T-helper 22 cell (primary cell): Measurements from ENCODE around the gene FGF11.
"Not testable (repeated sequence)": the region's sequence is repeated elsewhere in the genome, so short reads cannot be mapped to it uniquely, and the experiment has no call there.

Experiments used
- DNase-seq: peaks from one replicate; pipeline ENCODE4 v3.0.0-alpha.2; 2020; ENCODE audit warnings: low read depth

Gene FGF11

DNA sequence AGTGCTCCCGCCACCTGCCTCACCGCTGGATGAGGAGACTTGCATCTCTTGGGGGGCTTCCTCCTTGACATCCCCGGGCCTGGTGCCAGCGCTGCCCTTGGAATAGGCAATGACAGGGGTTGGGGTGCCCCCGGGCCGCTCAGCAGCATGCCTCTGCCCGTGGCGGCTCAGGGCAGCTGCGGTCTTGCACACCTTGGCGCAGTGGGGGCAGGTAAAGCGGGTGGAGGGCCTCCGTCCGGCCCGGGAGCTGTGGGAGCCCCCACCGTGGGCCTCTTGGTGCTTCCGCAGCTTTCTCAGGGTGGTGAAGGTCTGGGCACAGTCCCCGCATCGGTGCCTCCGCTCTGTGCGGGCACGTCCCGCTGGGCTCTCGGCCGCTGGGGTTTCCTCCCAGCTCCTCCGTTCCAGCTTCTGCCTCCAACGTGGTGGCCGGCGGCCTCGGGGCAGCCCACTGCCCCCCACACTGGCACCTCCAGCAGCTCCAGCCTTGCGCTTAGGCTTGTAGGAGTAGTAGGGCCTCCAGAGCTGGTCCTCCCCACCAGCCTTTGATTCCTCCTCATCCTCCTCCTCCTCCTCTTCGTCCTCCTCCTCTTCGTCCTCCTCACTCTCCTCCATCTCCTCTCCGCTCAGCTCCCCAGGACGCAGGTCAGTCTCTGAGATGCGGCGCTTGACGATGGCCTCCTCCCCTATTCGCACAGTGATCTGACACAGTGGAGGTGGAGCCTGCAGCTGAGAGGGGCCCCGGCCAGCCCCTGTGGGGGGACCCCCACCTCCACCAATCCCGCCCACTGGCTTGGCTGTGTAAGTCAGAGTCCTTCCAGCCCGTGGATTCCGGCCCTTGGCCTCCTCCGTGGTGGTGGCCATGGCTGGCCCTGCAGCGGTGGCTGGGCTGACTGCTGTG, 23.4 kb downstream of the FGF11 start:
- no peak for DNase-seq

DNA sequence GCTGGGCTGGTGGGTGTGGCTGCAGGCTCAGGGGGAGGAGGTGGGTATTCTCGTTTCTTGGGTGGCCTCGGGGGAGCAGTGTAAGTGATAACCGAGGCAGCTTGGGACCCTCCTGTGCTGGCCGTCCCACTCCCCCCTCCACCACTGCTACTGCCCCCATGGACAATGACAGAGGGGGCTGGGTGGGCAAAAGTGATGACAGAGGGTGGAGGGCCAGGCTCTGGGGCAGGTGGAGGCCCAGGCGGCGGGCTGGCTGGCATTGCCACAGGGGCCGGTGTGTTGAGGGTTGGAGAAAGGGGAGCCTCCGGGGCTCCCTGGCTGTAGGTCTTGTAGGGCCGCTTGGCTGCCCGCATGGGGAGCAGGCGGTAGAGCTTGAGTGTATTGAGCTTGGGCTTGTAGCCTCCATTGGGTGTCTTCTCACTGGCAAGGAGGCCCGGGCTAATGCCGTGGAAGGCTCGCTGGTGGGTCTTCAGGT, 24.1 kb downstream of the FGF11 start:
- no peak for DNase-seq

- no peak for DNase-seq
Measured at GRCh38 chr17:7464081-7464480, 24.8 kb downstream of the FGF11 start.

DNA sequence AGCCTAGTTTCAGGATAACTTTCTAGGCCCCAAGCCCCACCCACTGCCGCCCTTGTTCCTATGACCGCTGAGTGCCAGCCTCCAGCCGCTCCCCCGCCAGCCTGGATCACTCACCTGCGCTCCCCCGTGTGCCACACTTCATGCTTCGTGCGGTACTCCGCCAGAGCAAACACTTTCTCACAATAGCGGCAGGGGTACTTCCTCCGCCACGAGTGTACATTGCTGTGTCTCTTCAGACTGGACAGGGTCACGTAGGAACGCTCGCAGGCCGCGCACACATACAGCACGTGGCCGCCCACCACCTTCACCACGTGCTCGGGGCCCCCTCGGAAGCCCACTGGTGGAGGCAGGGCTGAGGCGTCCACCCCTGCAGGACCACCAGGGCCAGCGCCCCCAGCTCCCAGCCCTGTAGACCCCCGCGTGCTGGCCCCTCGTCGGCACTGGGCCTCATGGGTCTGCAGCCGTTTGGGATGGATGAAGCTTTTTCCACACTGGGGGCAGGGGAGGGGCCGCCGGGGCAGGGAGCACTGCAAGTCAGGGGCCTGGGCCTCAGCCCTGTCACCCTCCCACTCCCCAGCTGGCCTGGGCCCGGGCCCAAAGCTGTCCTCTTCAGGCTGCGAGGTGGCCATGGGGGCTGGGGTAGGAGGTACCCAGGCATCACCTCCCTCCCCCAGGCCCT, 26.4 kb downstream of the FGF11 start:
- DNase-seq, result no peak

DNA sequence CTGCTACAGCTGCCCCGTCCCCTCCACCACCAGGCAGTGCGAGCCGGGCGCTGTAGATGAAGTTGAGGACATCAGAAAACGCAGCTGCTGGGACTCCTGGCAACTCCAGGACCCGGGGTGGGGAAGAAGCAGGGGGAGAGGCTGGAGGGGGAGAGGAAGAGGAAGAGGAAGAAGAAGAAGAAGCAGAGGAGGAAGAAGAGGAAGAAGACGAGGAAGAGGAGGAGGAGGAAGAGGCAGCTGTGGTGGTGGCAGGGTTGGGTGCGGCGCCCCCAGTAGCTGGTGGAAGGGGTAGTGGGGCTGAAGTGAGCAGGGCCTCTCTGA, 27.0 kb downstream of the FGF11 start:
- DNase-seq, result no peak

DNA sequence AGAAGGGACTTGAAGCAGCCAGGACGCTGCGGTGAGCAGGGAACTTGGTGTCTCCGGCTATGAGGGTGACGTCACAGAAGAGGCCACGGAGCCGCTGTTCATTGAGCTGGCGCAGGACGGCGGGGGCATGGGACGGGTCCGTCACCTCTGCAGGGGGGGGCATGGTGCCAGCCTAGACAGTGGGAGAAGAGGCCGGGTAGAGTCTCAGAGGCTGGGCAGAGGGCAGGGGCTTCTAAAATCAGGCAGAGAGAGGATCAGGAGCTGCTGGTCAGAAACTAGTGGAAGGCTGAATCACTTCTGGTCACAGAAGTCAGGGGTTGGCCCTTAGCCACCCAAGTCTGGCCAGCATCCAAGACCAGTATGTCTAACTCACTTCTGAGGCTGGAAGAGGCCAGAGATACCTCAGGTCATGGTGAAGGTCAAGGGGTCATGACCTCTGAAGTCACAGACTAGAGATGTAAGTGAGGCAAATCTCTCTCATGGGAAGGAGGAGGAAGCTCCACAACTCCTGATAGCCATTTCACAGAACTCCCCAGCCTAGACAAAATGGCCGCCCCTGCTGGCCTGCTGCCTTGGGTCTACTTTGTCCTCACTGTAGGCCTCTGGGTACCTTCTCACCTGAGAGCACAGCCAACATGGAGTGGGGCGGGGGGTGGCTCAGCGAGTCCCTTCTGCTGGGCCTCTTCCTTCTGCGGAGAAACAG, 27.5 kb downstream of the FGF11 start:
- DNase-seq, result no peak

DNA sequence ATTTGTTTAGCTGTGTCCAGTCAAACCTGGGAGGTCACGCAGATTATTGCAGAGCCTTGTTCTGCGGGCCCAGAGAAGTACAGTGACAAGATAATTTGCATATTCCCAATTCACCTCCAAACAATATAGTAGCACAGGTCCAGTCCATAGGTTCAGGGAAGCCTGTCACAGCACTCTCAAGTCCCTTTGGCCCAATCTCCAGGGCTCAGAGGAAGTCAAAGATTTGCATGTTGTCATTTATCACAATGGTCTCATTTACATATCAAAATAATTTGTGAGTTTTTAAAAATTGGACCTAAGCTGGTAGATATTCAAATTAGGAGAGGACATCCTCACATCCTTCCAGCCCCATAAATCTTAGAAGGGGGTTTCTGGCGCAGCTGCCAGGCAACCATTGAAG, 28.2 kb downstream of the FGF11 start:
- DNase-seq, result no peak

DNA sequence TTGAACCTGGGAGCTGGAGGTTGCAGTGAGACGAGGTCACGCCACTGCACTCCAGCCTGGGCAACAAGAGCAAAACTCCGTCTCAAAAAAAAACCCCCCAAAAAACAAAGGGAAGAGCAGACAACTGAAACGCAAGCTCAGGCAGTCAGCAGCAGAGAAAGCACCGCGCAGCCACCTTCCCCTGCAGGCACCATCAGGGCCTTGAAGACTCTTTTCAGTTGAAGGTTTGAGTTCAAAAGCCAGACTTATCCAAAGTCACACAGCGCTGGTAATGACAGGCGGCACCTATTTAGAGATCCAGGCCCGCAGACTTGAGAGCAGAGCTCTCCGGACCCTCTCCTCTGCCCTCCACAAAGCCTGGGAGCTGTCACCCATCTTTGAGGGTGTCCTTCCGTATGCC, 29.0 kb downstream of the FGF11 start:
- DNase-seq, result no peak

DNA sequence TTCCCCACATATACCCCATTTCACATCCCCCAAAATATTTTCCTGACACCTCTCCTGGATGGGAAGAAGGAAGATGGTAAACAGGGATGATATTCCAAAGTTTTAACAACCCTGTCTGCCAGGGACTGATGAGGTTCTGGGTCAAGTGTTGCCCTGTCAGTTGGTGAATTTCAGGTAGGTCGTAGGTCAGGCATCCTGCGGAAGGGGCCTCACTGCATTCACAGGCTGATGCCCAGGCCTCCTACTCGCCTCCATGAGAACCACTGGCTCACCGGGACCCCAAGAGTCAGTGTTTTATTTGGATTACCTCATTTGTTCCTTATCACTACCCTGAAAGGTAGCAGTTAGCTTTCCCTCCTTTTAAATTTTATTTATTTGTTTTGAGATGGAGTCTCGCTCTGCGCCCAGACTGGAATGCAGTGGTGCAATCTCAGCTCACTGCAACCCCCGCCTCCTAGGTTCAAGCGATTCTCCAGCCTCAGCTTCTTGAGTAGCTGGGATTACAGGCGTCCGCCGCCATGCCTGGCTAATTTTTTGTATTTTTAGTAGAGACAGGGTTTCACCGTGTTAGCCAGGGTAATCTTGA, 29.6 kb downstream of the FGF11 start:
- no peak for DNase-seq

GRCh38 chr17:7469843-7470242, 30.5 kb downstream of the FGF11 start:
- DNase-seq, result not testable (repeated sequence)

GRCh38 chr17:7470457-7470973, 31.2 kb downstream of the FGF11 start:
- not testable (repeated sequence) for DNase-seq

DNA sequence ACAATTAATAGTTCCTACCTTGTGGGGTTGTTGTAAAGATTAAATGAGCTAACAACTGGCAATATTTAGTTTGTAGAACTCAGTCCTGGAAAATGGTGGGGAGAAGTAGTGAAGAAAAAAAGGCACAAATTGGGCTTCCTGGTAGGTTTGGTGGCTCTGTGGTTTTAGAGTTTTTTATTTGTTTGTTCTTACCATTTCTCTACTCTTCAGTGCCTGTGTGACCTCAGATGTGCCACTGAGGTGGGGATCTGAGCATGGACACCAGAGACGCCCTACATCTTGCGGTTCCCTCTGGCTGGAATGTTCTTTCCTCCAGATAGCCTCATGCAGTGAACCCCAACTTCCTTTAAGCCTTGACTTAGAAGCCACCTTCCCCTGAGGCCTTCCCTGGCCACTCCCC, 32.4 kb downstream of the FGF11 start:
- no peak for DNase-seq

DNA sequence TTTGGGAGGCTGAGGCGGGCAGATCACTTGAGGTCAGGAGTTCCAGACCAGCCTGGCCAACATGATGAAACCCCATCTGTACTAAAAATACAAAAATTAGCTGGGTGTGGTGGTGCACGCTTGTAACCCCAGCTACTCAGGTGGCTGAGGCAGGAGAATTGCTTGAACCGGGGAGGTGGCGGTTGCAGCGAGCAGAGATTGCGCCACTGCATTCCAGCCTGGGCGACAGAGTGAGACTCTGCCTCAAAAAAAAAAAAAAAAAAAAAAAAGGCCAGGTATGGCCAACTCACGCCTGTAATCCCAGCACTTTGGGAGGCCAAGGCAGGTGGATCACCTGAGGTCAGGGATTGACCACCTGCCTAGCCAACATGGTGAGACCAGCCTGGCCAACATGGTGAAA, 35.5 kb downstream of the FGF11 start:
- DNase-seq, result not testable (repeated sequence)

- no peak for DNase-seq
Measured at GRCh38 chr17:7475764-7476422, 36.6 kb downstream of the FGF11 start.

DNA sequence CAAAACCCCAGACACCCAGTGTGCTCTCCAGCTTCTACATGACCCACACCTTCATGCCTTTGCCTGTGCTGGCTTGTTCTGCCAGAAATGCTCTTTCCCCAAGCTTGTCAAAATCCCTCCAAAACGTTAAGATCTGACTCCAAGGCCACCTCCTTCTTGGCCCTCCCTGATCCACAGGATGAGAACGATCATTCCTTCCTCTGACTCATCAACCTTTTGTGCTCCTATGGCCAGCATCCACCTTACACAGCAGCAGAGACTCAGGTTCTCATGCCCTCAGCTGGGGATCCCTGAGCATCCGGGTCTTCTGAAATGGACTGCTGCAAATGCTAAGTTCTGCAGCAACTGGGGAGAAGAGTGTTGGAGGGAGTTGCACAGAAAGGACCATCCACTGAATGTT, 37.2 kb downstream of the FGF11 start:
- no peak for DNase-seq

GRCh38 chr17:7476951-7477350, 37.6 kb downstream of the FGF11 start:
- DNase-seq, result no peak

DNA sequence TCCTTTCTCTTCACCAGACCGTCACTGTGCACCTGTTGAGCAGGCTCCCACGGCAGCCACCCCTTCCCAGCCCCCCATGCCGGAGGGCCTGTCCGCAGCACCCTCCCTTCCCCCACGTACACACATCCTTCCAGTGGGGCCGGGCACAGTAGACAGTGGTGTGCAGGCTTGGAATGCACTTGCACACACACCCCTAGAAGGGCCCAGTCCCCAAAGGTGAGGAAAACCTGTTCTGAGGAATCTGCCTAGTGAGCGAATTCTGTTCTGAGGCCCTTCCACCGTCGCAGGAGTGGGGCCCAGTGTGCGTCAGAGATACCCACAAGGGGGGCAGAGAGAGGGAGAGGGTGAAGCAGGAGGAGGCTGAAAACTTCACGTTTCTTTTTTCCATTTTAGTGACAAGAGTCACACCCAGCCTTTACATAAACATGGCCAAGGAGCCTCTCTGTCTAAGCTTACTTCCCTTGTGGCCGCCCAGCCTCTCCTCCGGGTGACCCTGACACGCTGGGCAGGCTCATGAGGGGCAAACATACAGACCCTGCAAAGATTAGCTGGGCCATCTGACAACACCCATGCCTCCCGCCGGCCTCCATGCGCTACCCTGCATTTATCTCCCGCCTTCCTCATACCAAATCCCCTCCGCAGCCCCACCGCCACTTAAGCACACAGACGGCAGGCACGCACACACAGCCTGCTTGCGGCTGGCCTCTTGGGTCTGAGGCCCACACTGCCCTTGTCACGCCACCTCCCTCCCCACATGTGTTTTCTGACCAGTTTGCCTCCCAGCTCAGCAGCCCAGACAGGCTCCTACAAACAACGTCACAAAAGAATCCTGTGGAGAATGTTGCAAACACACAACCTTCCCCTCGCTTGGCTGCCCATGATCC, 38.3 kb downstream of the FGF11 start:
- DNase-seq, result no peak

DNA sequence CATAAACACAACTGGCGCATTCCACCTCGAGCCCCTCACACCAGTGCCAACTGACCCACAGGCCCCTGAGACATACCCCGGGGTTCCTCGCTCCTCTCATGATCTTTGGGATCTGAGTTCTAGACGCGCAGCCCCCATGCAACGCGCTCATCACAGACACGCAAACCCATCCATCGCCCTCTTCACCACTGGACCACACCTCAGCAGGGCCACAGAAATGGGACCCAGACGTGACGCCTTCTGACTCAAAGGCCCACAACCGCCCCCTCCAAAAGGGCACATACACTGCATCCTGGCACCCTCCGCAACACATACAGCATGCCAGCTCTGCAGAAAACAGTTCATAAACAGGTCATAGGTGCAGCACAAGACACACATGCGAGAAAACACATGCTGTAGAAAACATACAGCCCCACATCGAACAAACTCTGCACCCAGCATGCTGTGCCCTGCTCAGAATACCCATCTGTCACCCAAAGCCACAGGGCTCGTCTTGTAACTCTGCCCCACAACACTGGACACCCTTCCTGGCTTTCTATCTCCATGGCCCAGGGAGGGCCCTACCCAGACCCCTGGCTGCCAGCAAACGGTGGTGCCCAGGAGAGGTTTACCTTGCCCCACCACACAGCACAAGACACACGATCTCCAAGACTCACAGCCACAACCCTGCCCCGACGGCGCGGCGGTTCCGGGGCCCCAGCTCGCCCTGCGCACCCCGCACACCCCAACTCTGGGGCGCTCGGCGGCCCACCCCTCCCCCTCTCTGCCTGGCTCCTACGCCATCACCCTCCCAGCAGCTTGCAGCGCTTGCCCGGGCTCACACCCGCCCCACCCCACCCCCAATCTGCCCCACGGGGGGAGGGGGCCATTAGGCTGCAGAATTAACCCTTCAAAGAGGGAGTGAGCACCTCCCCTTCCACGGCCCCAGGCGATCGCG, 39.2 kb downstream of the FGF11 start:
- DNase-seq, result peak; percentile 63
